Liver (tissue), 9 donors: ENCODE data around the gene KIF5A. TPM values are rescaled to one million over a fixed set of nuclear protein-coding genes. Genes with fewer than 3 reads are reported as not detected.

Experiments used
- DNase-seq: peaks from one replicate; pipeline ENCODE4 v3.0.0-alpha.2; 2017; ENCODE audit warnings: low spot score
- H3K27ac ChIP-seq, 2 donors: one replicate each; pipeline ENCODE4 v1.7.0; 2013; ENCODE audit warnings: inconsistent platforms in 2 of 2, low read length in 2 of 2, control low read depth in 1 of 2, low read depth in 1 of 2, mild to moderate bottlenecking in 1 of 2
- H3K27me3 ChIP-seq, 4 donors: one replicate each; pipeline versions ENCODE4 v1.6.1 to v1.7.0; 2013; ENCODE audit warnings: low read length in 3 of 4, inconsistent platforms in 1 of 4, mild to moderate bottlenecking in 1 of 4, moderate library complexity in 1 of 4; ENCODE audit not compliant: control insufficient read depth in 4 of 4, insufficient read depth in 4 of 4
- H3K36me3 ChIP-seq, 4 donors: one replicate each; pipeline versions ENCODE4 v1.6.1 to v1.7.0; 2013; ENCODE audit warnings: low read length in 3 of 4, mild to moderate bottlenecking in 3 of 4, low read depth in 1 of 4, moderate library complexity in 1 of 4; ENCODE audit not compliant: control insufficient read depth in 4 of 4, insufficient read depth in 3 of 4
- H3K4me1 ChIP-seq, 4 donors: one replicate each; pipeline versions ENCODE4 v1.6.1 to v1.7.0; 2013; ENCODE audit warnings: low read length in 3 of 4, mild to moderate bottlenecking in 3 of 4, moderate library complexity in 1 of 4; ENCODE audit not compliant: control insufficient read depth in 4 of 4, insufficient read depth in 4 of 4
- H3K4me3 ChIP-seq, 3 donors: one replicate each; pipeline versions ENCODE4 v1.6.1 to v1.7.0; 2013; ENCODE audit warnings: low read length in 3 of 3, control low read depth in 1 of 3, low read depth in 1 of 3, mild to moderate bottlenecking in 1 of 3
- H3K9ac ChIP-seq, 2 donors: one replicate each; pipeline ENCODE4 v1.7.0; 2013; ENCODE audit warnings: low read length in 2 of 2, mild to moderate bottlenecking in 2 of 2, moderate library complexity in 2 of 2, control low read depth in 1 of 2, low read depth in 1 of 2
- H3K9me3 ChIP-seq, 4 donors: one replicate each; pipeline versions ENCODE4 v1.6.1 to v1.7.0; 2013; ENCODE audit warnings: low read length in 3 of 4; ENCODE audit not compliant: control insufficient read depth in 4 of 4
- FOXA1 ChIP-seq: IDR thresholded peaks from 2 replicates; pipeline ENCODE4 v1.6.1; 2016; ENCODE audit warnings: antibody characterized with exemption
- FOXA2 ChIP-seq: IDR thresholded peaks from 2 replicates; pipeline ENCODE4 v1.6.1; 2016; ENCODE audit warnings: antibody characterized with exemption
- HNF4A ChIP-seq, 2 donors: conservative IDR thresholded peaks; 2 replicates each; pipeline ENCODE4 v1.6.1; 2016; ENCODE audit warnings: antibody characterized with exemption in 2 of 2, mild to moderate bottlenecking in 2 of 2
- HNF4G ChIP-seq: IDR thresholded peaks from 2 replicates; pipeline ENCODE4 v1.6.1; 2016; ENCODE audit warnings: antibody characterized with exemption
- JUND ChIP-seq, 2 donors: IDR thresholded peaks; 2 replicates each; pipeline ENCODE4 v1.6.1; 2016; ENCODE audit warnings: antibody characterized with exemption in 2 of 2
- NR2F2 ChIP-seq: IDR thresholded peaks from 2 replicates; pipeline ENCODE4 v1.6.1; 2016; ENCODE audit warnings: antibody characterized with exemption
- RXRA ChIP-seq, 2 donors: IDR thresholded peaks; 2 replicates each; pipeline ENCODE4 v1.6.1; 2017 to 2018; ENCODE audit warnings: antibody characterized with exemption in 2 of 2, mild to moderate bottlenecking in 1 of 2
- SP1 ChIP-seq: IDR thresholded peaks from 2 replicates; pipeline ENCODE4 v1.6.1; 2018; ENCODE audit warnings: antibody characterized with exemption, mild to moderate bottlenecking
- TAF1 ChIP-seq: conservative IDR thresholded peaks from 2 replicates; pipeline ENCODE4 v1.6.1; 2016; ENCODE audit warnings: antibody characterized with exemption, mild to moderate bottlenecking
- WGBS: extraction: QIAGEN DNeasy Blood & Tissue Kit; methylation state at CpG from one replicate; pipeline ENCODE4 v1.1.7; 2013; 5-methylcytosine and 5-hydroxymethylcytosine counted together
- polyA plus RNA-seq, 2 donors: library from polyadenylated mRNA; stranded (reverse) in 1 of 2; unstranded in 1 of 2; fragments of 200-250 nt in 1 of 2; fragments of >200 nt in 1 of 2; fragmentation: Nextera tagmentation in 1 of 2; extraction: Ambion mirVana in 1 of 2; gene quantifications; one replicate each; pipeline versions ENCODE4 v1.2.1 to v1.2.3, GENCODE V29; 2013 to 2015
- total RNA-seq, 2 donors: library from RNA; depleted of rRNA; stranded (reverse); fragments of >200 nt; gene quantifications; one replicate each; pipeline ENCODE4 v1.2.3, GENCODE V29; 2014
- TF ChIP-seq, protein P1 (sequence below): IDR thresholded peaks from 2 replicates; pipeline ENCODE4 v1.6.1; 2016; ENCODE audit warnings: antibody characterized with exemption
- TF ChIP-seq, protein P2 (sequence below): IDR thresholded peaks from 2 replicates; pipeline ENCODE4 v1.6.1; 2016; ENCODE audit warnings: antibody characterized with exemption
- TF ChIP-seq, protein P3 (sequence below): IDR thresholded peaks from 2 replicates; pipeline ENCODE4 v1.6.1; 2016; ENCODE audit warnings: antibody characterized with exemption
- TF ChIP-seq, protein P4 (sequence below): IDR thresholded peaks from 2 replicates; pipeline ENCODE4 v1.6.1; 2016; ENCODE audit warnings: antibody characterized with exemption, mild to moderate bottlenecking
- TF ChIP-seq, protein P5 (sequence below): fragments of 150-350 bp; IDR thresholded peaks from 2 replicates; pipeline ENCODE4 v1.5.1; 2017; ENCODE audit warnings: improper control_type of control experiment, low read depth, low read length; ENCODE audit not compliant: missing input control
- donor health status: healthy.
- donor health status: healthy.
- donor health status: healthy.
- donor health status: healthy.
- donor health status: healthy.

The KIF5A gene
- total and polyA plus RNA-seq, 4 donors, result 0.01 to 0.42 TPM; not detected in 2

DNA sequence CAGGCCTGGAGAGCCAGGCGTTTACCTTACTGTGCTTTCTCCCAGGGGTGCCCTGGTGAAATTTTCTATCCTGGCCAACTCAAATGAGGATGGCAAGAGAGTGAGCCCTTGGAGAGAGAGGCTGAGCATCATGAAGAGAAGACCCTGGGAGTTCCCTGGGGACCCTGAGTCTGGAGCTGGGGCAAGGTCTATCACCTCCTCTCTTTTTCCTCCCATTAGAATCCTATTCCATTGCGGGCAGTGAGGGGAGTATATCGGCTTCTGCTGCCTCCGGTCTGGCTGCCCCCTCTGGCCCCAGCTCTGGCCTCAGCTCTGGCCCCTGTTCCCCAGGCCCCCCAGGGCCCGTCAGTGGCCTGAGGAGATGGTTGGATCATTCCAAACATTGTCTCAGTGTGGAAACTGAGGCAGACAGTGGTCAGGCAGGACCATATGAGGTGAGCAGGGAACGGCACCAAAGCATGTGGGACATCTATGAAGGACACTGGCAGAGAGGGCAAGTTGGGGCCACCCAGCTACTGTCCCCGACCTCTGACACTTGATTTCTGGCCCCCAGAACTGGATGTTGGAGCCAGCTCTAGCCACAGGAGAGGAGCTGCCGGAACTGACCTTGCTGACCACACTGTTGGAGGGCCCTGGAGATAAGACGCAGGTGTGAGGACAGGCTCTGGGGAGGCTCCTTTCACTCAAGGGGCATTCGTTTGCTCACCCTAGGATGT lies 63.0 kb downstream of the KIF5A start:
- H3K4me3 ChIP-seq, result no peak overlapping the region
- no peak for DNase-seq

GRCh38 chr12:57613427-57614109 lies 63.7 kb downstream of the KIF5A start:
- Histone ChIP-seq H3K4me3 (no peak overlapping the region), H3K27me3 (peaks cover 0 to 8% (median 4%) of the 10 kb centered on the region in 4 donors), H3K4me1 (peaks cover 0 to 12% (median 11%) of the 10 kb centered on the region in 4 donors), H3K27ac (no peak overlapping the region), H3K36me3 (no peaks in the 10 kb centered on the region), H3K9me3 (no peaks in the 10 kb centered on the region), H3K9ac (no peak overlapping the region)
- 79% methylated on average over 10 of the region's 10 CpGs for whole genome bisulfite sequencing
- no peak for DNase-seq
- TF ChIP-seq, protein P1, sequence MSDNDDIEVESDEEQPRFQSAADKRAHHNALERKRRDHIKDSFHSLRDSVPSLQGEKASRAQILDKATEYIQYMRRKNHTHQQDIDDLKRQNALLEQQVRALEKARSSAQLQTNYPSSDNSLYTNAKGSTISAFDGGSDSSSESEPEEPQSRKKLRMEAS, result no peak
- TF ChIP-seq NR2F2 (no peak), SP1 (no peak), TAF1 (no peak), RXRA (IDR thresholded peaks at IDR 0.05) (no peak), JUND (IDR thresholded peaks at IDR 0.05) (no peak), HNF4G (no peak)
- TF ChIP-seq, protein P2, sequence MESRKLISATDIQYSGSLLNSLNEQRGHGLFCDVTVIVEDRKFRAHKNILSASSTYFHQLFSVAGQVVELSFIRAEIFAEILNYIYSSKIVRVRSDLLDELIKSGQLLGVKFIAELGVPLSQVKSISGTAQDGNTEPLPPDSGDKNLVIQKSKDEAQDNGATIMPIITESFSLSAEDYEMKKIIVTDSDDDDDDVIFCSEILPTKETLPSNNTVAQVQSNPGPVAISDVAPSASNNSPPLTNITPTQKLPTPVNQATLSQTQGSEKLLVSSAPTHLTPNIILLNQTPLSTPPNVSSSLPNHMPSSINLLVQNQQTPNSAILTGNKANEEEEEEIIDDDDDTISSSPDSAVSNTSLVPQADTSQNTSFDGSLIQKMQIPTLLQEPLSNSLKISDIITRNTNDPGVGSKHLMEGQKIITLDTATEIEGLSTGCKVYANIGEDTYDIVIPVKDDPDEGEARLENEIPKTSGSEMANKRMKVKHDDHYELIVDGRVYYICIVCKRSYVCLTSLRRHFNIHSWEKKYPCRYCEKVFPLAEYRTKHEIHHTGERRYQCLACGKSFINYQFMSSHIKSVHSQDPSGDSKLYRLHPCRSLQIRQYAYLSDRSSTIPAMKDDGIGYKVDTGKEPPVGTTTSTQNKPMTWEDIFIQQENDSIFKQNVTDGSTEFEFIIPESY, result no peak
- TF ChIP-seq, protein P3, sequence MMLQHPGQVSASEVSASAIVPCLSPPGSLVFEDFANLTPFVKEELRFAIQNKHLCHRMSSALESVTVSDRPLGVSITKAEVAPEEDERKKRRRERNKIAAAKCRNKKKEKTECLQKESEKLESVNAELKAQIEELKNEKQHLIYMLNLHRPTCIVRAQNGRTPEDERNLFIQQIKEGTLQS, result no peak
- TF ChIP-seq, protein P4, sequence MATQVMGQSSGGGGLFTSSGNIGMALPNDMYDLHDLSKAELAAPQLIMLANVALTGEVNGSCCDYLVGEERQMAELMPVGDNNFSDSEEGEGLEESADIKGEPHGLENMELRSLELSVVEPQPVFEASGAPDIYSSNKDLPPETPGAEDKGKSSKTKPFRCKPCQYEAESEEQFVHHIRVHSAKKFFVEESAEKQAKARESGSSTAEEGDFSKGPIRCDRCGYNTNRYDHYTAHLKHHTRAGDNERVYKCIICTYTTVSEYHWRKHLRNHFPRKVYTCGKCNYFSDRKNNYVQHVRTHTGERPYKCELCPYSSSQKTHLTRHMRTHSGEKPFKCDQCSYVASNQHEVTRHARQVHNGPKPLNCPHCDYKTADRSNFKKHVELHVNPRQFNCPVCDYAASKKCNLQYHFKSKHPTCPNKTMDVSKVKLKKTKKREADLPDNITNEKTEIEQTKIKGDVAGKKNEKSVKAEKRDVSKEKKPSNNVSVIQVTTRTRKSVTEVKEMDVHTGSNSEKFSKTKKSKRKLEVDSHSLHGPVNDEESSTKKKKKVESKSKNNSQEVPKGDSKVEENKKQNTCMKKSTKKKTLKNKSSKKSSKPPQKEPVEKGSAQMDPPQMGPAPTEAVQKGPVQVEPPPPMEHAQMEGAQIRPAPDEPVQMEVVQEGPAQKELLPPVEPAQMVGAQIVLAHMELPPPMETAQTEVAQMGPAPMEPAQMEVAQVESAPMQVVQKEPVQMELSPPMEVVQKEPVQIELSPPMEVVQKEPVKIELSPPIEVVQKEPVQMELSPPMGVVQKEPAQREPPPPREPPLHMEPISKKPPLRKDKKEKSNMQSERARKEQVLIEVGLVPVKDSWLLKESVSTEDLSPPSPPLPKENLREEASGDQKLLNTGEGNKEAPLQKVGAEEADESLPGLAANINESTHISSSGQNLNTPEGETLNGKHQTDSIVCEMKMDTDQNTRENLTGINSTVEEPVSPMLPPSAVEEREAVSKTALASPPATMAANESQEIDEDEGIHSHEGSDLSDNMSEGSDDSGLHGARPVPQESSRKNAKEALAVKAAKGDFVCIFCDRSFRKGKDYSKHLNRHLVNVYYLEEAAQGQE, result no peak

More for the DNA sequence above, 63.0 kb downstream of the KIF5A start:
- 78% methylated on average over 10 of the region's 10 CpGs for WGBS
- no peaks in the 10 kb centered on the region for H3K9me3 ChIP-seq
- no peak overlapping the region for H3K27ac ChIP-seq
- H3K9ac ChIP-seq, result no peak overlapping the region
- peaks cover 0 to 12% (median 11%) of the 10 kb centered on the region in 4 donors for H3K4me1 ChIP-seq
- H3K27me3 ChIP-seq, result peaks cover 0 to 8% (median 4%) of the 10 kb centered on the region in 4 donors
- TF ChIP-seq JUND (IDR thresholded peaks at IDR 0.05) (no peak), HNF4A (conservative IDR thresholded peaks at IDR 0.05) (no peak), HNF4G (no peak), SP1 (no peak), NR2F2 (no peak), FOXA1 (no peak), FOXA2 (no peak)
- TF ChIP-seq, protein P4, result no peak
- TF ChIP-seq, protein P1, result no peak
- TF ChIP-seq, protein P5, sequence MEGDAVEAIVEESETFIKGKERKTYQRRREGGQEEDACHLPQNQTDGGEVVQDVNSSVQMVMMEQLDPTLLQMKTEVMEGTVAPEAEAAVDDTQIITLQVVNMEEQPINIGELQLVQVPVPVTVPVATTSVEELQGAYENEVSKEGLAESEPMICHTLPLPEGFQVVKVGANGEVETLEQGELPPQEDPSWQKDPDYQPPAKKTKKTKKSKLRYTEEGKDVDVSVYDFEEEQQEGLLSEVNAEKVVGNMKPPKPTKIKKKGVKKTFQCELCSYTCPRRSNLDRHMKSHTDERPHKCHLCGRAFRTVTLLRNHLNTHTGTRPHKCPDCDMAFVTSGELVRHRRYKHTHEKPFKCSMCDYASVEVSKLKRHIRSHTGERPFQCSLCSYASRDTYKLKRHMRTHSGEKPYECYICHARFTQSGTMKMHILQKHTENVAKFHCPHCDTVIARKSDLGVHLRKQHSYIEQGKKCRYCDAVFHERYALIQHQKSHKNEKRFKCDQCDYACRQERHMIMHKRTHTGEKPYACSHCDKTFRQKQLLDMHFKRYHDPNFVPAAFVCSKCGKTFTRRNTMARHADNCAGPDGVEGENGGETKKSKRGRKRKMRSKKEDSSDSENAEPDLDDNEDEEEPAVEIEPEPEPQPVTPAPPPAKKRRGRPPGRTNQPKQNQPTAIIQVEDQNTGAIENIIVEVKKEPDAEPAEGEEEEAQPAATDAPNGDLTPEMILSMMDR, result no peak
- no peaks in the 10 kb centered on the region for H3K36me3 ChIP-seq
